Right lobe of liver (tissue), 4 donors: ENCODE data around the gene ALG13.

Source experiments
- CTCF ChIP-seq, 4 donors: fragments of 200-600 bp in 3 of 4; fragments of 450-650 bp in 1 of 4; IDR thresholded peaks; one replicate each; pipeline versions ENCODE4 v1.5.1 to v1.8.0; 2016 to 2022; ENCODE audit warnings: antibody characterized with exemption in 4 of 4, mild to moderate bottlenecking in 2 of 4
- POLR2A ChIP-seq: fragments of 450-650 bp; IDR thresholded peaks from one replicate; pipeline ENCODE4 v1.6.1; 2017; ENCODE audit warnings: antibody characterized with exemption, mild to moderate bottlenecking
- donor health status: DM: no; HTN: no; CAD: no.
- donor health status: DM: no; HTN: no; CAD: no.
- donor health status: DM: no; HTN: yes; CAD: no.

GRCh38 chrX:111719426-111720210, 38.6 kb downstream of the ALG13 start:
- TF ChIP-seq CTCF (IDR thresholded peaks at IDR 0.05) (peak in 3 of 4 donors; percentile 46 to 56 (median 52)), POLR2A (no peak)
